ENCODE measurements around the gene RPTOR.

The RPTOR gene

GRCh38 chr17:80519091-80519781 is 25.4 kb upstream of the RPTOR start:
- Histone ChIP-seq H4K91ac (ENCODE audit: low read depth, low read length, poor library complexity) (no peak overlapping the region), H3K18ac (ENCODE audit: low read length) (no peak overlapping the region), H2BK5ac (ENCODE audit: low read length) (no peak overlapping the region), H3K9me3 (replicated peaks in 1 of 2; ENCODE audit: control insufficient read depth in 2 of 2, insufficient read depth in 1 of 2, low read depth in 1 of 2, low read length in 2 of 2) (peaks cover 0 to 3% of the 10 kb centered on the region in 2 donors), H3K23ac (ENCODE audit: low read depth, low read length, poor library complexity) (no peak overlapping the region), H3K36me3 (replicated peaks in 1 of 2; ENCODE audit: control insufficient read depth in 2 of 2, insufficient read depth in 2 of 2, low read length in 2 of 2) (no peaks in the 10 kb centered on the region), H3K4ac (ENCODE audit: low read length) (no peak overlapping the region), H2BK120ac (ENCODE audit: low read depth, low read length) (no peak overlapping the region), H3K4me3 (ENCODE audit: low read length in 2 of 2) (no peak overlapping the region), H3K9ac (ENCODE audit: low read depth, low read length, poor library complexity) (no peak overlapping the region), H4K8ac (ENCODE audit: low read depth, low read length) (no peak overlapping the region), H3K79me1 (ENCODE audit: low read depth, low read length) (no peaks in the 10 kb centered on the region), H3K27me3 (ENCODE audit: control insufficient read depth in 3 of 3, insufficient read depth in 3 of 3, low read depth in 1 of 3, low read length in 3 of 3) (peaks cover 0 to 33% (median 0%) of the 10 kb centered on the region in 3 experiments), H2AK5ac (ENCODE audit: low read depth, low read length) (no peak overlapping the region), H2BK12ac (ENCODE audit: low read length) (no peak overlapping the region), H3K4me2 (ENCODE audit: insufficient read depth, low read length, poor library complexity, severe bottlenecking) (no peak overlapping the region), H2AFZ (ENCODE audit: low read length) (no peak overlapping the region), H3K14ac (ENCODE audit: low read length) (no peak overlapping the region), H3K4me1 (ENCODE audit: control insufficient read depth in 2 of 2, insufficient read depth in 1 of 2, low read depth in 1 of 2, low read length in 2 of 2) (no peaks in the 10 kb centered on the region), H3K27ac (replicated peaks; ENCODE audit: low read length) (no peak overlapping the region), H2BK15ac (ENCODE audit: low read length) (no peak overlapping the region)
- WGBS, 2 donors (ENCODE audit: extremely low coverage in 2 of 2, insufficient read length in 2 of 2, insufficient replicate concordance in 1 of 2), result no CpG with 5 or more reads among the region's 7 CpGs
- no peak for DNase-seq (ENCODE audit: low spot score)

DNA sequence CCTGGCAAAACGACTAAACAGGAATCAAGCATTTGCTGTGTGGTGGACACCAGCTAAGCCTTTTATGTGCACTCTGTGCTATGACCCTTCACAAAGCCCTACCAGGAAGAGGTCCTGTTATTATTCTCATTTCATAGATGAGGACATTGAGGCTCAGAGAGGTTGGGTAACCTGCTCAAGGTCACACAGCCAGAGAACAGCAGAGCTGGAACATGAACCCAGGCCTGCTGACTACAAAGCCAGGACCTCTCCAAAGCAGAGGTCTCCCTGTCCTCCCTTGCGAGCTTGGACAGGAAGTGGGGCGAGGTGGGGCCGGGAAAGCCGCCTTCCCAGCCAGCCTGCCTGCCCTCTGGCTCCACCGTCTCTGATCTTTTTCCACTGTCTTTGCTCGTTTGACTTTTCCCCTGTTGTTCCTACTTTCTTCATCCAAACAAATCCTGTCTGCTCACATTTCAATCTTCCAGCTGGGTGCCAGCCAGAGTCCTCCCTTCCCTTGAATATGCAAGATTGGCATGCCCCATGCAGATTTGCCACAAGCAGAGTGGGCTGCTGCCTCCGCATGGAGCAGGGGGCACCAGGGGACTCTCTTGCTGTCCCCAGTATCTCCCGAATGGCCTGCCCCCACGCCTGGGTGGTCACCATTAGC is 23.7 kb upstream of the RPTOR start:
- Histone ChIP-seq H3K4me3 (ENCODE audit: low read length in 2 of 2) (no peak overlapping the region), H3K79me1 (ENCODE audit: low read depth, low read length) (no peaks in the 10 kb centered on the region), H3K4ac (ENCODE audit: low read length) (no peak overlapping the region), H3K9ac (ENCODE audit: low read depth, low read length, poor library complexity) (no peak overlapping the region), H4K8ac (ENCODE audit: low read depth, low read length) (no peak overlapping the region), H2BK120ac (ENCODE audit: low read depth, low read length) (no peak overlapping the region), H3K18ac (ENCODE audit: low read length) (no peak overlapping the region), H3K27ac (replicated peaks; ENCODE audit: low read length) (no peak overlapping the region), H3K9me3 (replicated peaks in 1 of 2; ENCODE audit: control insufficient read depth in 2 of 2, insufficient read depth in 1 of 2, low read depth in 1 of 2, low read length in 2 of 2) (peaks cover 0 to 3% of the 10 kb centered on the region in 2 donors), H2AK5ac (ENCODE audit: low read depth, low read length) (peak overlapping the region; percentile 21), H3K4me1 (ENCODE audit: control insufficient read depth in 2 of 2, insufficient read depth in 1 of 2, low read depth in 1 of 2, low read length in 2 of 2) (no peaks in the 10 kb centered on the region), H2BK15ac (ENCODE audit: low read length) (no peak overlapping the region), H2AFZ (ENCODE audit: low read length) (no peak overlapping the region), H3K27me3 (ENCODE audit: control insufficient read depth in 3 of 3, insufficient read depth in 3 of 3, low read depth in 1 of 3, low read length in 3 of 3) (peaks cover 0 to 33% (median 0%) of the 10 kb centered on the region in 3 experiments), H3K36me3 (replicated peaks in 1 of 2; ENCODE audit: control insufficient read depth in 2 of 2, insufficient read depth in 2 of 2, low read length in 2 of 2) (no peaks in the 10 kb centered on the region), H3K4me2 (ENCODE audit: insufficient read depth, low read length, poor library complexity, severe bottlenecking) (no peak overlapping the region), H2BK12ac (ENCODE audit: low read length) (no peak overlapping the region), H4K91ac (ENCODE audit: low read depth, low read length, poor library complexity) (no peak overlapping the region), H3K14ac (ENCODE audit: low read length) (no peak overlapping the region), H2BK5ac (ENCODE audit: low read length) (peak overlapping the region; percentile 22), H3K23ac (ENCODE audit: low read depth, low read length, poor library complexity) (no peak overlapping the region)
- DNase-seq (ENCODE audit: low spot score), result no peak
- WGBS, 2 donors (ENCODE audit: extremely low coverage in 2 of 2, insufficient read length in 2 of 2, insufficient replicate concordance in 1 of 2), result no CpG with 5 or more reads among the region's 10 CpGs

DNA sequence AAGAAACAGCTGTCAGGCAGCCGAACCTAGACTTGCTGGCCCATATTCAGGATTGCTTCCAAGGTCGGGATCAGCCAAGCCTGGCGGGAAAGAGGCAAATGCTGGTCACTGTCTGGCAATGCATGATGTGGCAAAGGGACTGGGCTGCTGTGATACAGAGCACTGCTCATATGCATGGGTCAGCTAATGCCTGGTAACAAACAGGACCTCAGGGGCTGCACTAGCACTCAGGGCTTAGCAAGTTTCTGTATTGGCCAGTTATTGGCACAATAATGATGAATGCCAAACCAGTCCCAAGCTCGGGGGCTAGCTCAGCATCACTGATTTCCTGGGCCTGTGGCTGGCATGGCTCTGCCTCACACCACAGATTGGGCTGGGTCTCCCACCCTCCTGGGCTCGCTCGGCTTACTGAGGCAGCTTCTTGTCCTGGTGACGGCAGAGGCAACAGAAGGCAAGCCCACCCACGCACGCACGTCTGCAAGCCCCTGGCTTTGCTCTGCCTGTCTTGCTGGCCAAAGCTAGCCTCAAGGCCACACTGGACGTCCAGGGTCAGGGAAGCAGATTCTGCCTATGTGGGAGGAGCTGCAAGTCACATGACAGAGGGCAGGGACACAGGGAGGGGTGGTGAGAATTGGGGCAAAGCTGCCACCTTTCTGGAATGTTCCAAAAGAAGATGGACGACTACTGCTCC is 21.4 kb upstream of the RPTOR start:
- Histone ChIP-seq H3K23ac (ENCODE audit: low read depth, low read length, poor library complexity) (no peak overlapping the region), H4K91ac (ENCODE audit: low read depth, low read length, poor library complexity) (no peak overlapping the region), H4K8ac (ENCODE audit: low read depth, low read length) (peak overlapping the region; percentile 70), H3K4me2 (ENCODE audit: insufficient read depth, low read length, poor library complexity, severe bottlenecking) (no peak overlapping the region), H3K27ac (replicated peaks; ENCODE audit: low read length) (no peak overlapping the region), H3K4me3 (ENCODE audit: low read length in 2 of 2) (no peak overlapping the region), H3K18ac (ENCODE audit: low read length) (peak overlapping the region; percentile 52), H2AFZ (ENCODE audit: low read length) (no peak overlapping the region), H3K4ac (ENCODE audit: low read length) (no peak overlapping the region), H3K27me3 (ENCODE audit: control insufficient read depth in 3 of 3, insufficient read depth in 3 of 3, low read depth in 1 of 3, low read length in 3 of 3) (peaks cover 0 to 41% (median 0%) of the 10 kb centered on the region in 3 experiments), H2BK12ac (ENCODE audit: low read length) (no peak overlapping the region), H3K9me3 (replicated peaks in 1 of 2; ENCODE audit: control insufficient read depth in 2 of 2, insufficient read depth in 1 of 2, low read depth in 1 of 2, low read length in 2 of 2) (peaks cover 0 to 3% of the 10 kb centered on the region in 2 donors), H3K14ac (ENCODE audit: low read length) (peak overlapping the region; percentile 39), H3K9ac (ENCODE audit: low read depth, low read length, poor library complexity) (no peak overlapping the region), H3K36me3 (replicated peaks in 1 of 2; ENCODE audit: control insufficient read depth in 2 of 2, insufficient read depth in 2 of 2, low read length in 2 of 2) (no peaks in the 10 kb centered on the region), H2BK5ac (ENCODE audit: low read length) (no peak overlapping the region), H2AK5ac (ENCODE audit: low read depth, low read length) (peak overlapping the region; percentile 82), H2BK15ac (ENCODE audit: low read length) (no peak overlapping the region), H2BK120ac (ENCODE audit: low read depth, low read length) (no peak overlapping the region), H3K4me1 (ENCODE audit: control insufficient read depth in 2 of 2, insufficient read depth in 1 of 2, low read depth in 1 of 2, low read length in 2 of 2) (peaks cover 0 to 4% of the 10 kb centered on the region in 2 donors), H3K79me1 (ENCODE audit: low read depth, low read length) (no peaks in the 10 kb centered on the region)
- DNase-seq (ENCODE audit: low spot score), result no peak
- no CpG with 5 or more reads among the region's 12 CpGs for WGBS, 2 donors (ENCODE audit: extremely low coverage in 2 of 2, insufficient read length in 2 of 2, insufficient replicate concordance in 1 of 2)

All from neuronal stem cell (in vitro differentiated cells).